Activated T-cell treated with anti-CD3 and anti-CD28 coated beads, Interleukin-2, amount 50 U/mL, for 72 hours (primary cell): ENCODE measurements around the gene TIMM23B. TPM values are rescaled to one million over a fixed set of nuclear protein-coding genes. Genes with fewer than 3 reads are reported as not detected.
"Not testable (repeated sequence)": the region's sequence is repeated elsewhere in the genome, so short reads cannot be mapped to it uniquely, and the experiment has no call there.

ENCODE experiments used
- ATAC-seq, 2 donors: fragments of 150-1000 bp; cut with Tn5 transposase; replicated peaks in 1 of 2; 2 replicates each; pipeline ENCODE4 v1.10.0; 2021; ENCODE audit warnings: moderate library complexity in 2 of 2, mild to moderate bottlenecking in 1 of 2
- DNase-seq, 2 donors: peaks; one replicate each; pipeline ENCODE4 v3.0.0; 2021 to 2022; ENCODE audit warnings: mixed read lengths in 1 of 2
- H3K27ac Mint-ChIP-seq: one replicate; pipeline ENCODE4 v1.8.0; 2022; ENCODE audit warnings: mild to moderate bottlenecking, moderate library complexity, mixed read lengths
- H3K27me3 Mint-ChIP-seq: one replicate; pipeline ENCODE4 v1.8.0; 2022; ENCODE audit warnings: low read depth, mixed read lengths
- H3K36me3 Mint-ChIP-seq, 2 donors: one replicate each; pipeline ENCODE4 v1.8.0; 2022; ENCODE audit warnings: mixed read lengths in 2 of 2, mild to moderate bottlenecking in 1 of 2; ENCODE audit not compliant: insufficient read depth in 2 of 2
- H3K4me1 Mint-ChIP-seq: one replicate; pipeline ENCODE4 v1.8.0; 2022; ENCODE audit warnings: low read depth, mixed read lengths
- H3K4me3 Mint-ChIP-seq, 2 donors: one replicate each; pipeline ENCODE4 v1.8.0; 2022; ENCODE audit warnings: mild to moderate bottlenecking in 2 of 2, mixed read lengths in 2 of 2, moderate library complexity in 2 of 2
- H3K9me3 Mint-ChIP-seq, 2 donors: one replicate each; pipeline ENCODE4 v1.8.0; 2022; ENCODE audit warnings: mixed read lengths in 2 of 2
- total RNA-seq, 2 donors: library from RNA; stranded (reverse); gene quantifications; one replicate each; pipeline ENCODE4 v1.2.3, GENCODE V29; 2022

TIMM23B gene
- 10 to 100 TPM; 18.3 to 23.3 TPM for total RNA-seq

DNA sequence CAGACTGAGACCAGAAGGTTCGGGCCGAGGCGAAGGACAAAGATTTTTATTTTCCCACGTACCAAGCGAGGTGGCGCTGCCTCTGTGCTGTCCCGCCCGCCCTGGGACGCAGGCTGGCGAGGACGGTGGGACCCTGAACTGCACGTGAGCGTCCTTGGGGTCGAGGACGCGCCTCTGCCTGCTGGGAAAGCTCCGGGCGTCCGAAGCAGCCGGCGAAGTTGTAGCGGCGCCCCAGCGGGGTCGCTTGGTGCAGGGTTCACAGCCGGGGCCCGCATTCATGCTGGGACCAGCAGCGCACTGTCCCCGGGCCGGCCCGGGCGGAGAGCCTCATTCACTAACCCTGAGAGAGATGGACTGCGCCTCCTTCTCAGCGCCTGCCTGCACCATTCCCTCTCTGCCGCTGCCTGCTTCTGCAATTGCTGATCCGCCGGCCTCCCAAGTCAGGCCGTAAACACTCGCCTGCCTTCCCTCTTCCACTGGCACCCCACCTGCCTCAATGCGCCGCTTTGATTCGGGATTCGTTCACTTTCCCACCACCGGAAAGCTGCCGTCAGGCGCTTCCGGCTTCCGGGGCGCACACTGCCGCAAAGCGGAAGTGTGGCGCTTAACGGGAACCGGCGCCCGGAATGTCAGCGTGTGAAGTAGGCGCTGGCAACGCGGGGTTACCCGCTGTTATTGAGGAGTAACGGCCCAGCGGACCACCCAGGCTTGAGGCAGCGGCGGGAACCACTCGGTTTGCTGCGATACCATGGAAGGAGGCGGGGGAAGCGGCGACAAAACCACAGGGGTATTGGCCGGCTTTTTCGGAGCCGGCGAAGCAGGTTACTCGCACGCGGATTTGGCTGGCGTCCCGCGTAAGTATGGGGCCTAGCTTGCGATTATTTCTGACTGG is at the start of gene TIMM23B, which contains the start of gene PARG:
TIMM23B (plus strand) TSS at position 607 of the 892 bp plus-strand sequence; CDS start at position 749, 142 bp downstream.
PARG (minus strand) TSS at position 581 of the 892 bp plus-strand sequence; CDS start at position 279, 302 bp downstream.
- Mint-ChIP-seq H3K4me3 (peak within 1 kb of the TSS; percentile 99), H3K4me1 (peaks cover 24% of the 10 kb centered on the region), H3K36me3 (peaks cover 8 to 13% of the 10 kb centered on the region in 2 donors), H3K27ac (peak within 1 kb of the TSS; percentile 96)
- not testable (repeated sequence) for H3K9me3 Mint-ChIP-seq, H3K27me3 Mint-ChIP-seq
- ATAC-seq (peak; percentile 91 to 93), DNase-seq (peak; percentile 83)

DNA sequence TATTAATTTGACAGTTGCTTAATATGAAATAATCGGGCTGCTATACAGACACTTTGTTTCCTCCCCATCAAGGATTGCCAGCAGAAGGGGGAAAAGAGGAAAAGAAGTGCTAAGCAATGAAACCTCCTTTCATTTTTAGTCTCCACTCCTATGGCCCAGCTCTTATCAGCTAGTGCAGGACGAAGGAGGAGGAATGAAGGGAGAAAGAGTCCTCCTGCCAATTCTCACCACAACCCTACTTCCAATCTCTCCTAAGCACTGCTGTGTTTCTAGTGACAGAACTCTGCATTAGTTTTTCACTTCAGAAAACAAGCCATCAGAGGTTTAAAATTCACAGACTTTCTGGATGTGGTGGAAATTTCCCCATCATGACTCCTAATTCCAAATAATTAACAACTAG is 41.9 kb upstream of the TIMM23B start:
- not testable (repeated sequence) for ATAC-seq, H3K27ac Mint-ChIP-seq, H3K27me3 Mint-ChIP-seq, H3K4me1 Mint-ChIP-seq, H3K9me3 Mint-ChIP-seq, DNase-seq, H3K4me3 Mint-ChIP-seq, H3K36me3 Mint-ChIP-seq

GRCh38 chr10:49900406-49900805 is 41.4 kb upstream of the TIMM23B start:
- DNase-seq, H3K4me3 Mint-ChIP-seq, ATAC-seq, H3K9me3 Mint-ChIP-seq, H3K27ac Mint-ChIP-seq, H3K27me3 Mint-ChIP-seq, H3K4me1 Mint-ChIP-seq, H3K36me3 Mint-ChIP-seq: not testable (repeated sequence)

DNA sequence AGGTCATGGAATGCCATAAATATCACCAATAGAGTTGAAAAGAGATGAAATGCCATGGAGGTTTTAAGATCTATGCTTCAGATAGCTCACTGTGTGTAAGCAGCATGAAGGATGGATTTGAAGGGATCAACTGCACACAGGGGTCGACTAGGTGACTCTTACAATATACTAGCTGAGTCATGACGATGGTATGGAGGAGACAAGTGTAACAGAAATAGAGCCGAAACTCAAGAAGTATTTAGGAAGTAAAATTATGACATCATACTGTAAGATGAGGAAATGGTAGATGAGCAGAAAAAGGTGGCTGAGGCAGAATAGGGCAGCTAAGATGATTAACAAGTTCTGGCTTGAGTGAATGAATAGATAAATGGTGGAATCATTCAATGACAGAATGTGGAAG is 38.0 kb upstream of the TIMM23B start:
- H3K9me3 Mint-ChIP-seq, H3K4me3 Mint-ChIP-seq: not testable (repeated sequence)

DNA sequence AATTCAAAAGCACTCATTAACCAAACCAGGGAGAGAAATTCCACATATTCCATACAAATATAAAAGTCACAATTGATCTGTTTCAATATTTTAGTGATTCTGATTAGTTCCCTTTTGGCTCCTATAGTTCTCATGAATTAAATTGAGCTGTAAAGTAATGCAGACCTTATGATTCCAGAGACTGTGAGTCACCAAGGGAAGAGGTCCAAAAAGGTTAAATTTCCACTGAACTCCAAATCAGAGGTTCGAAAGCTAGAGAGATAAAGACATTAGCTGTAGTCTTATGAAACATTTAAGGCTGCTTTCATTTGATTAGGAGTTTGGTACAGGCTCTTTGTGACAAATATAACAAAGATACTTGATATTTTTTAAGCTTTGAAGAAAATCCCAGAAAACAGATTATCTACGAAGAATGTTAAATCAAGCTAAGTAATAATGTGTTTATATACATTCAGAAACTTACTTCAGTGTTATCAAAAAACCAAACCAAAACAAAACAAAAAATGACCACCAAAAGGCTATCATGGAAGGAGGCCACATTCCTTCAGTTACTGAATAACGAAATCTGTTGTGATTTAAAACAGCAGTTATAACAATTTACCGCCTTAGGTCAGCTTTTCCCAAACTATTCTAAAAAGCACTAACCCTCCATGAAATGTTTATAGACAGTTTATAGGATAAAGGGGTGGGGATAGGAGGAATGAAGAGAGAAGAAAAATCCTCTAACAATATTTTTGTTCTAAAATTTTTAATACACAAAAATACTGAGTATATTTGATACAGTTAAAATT is 33.4 kb upstream of the TIMM23B start:
- not testable (repeated sequence) for H3K4me3 Mint-ChIP-seq, ATAC-seq, H3K9me3 Mint-ChIP-seq, H3K27ac Mint-ChIP-seq, H3K36me3 Mint-ChIP-seq, DNase-seq, H3K4me1 Mint-ChIP-seq, H3K27me3 Mint-ChIP-seq

More for the DNA sequence above, 38.0 kb upstream of the TIMM23B start:
- not testable (repeated sequence) for DNase-seq, H3K36me3 Mint-ChIP-seq, H3K4me1 Mint-ChIP-seq, H3K27me3 Mint-ChIP-seq, ATAC-seq, H3K27ac Mint-ChIP-seq

DNA sequence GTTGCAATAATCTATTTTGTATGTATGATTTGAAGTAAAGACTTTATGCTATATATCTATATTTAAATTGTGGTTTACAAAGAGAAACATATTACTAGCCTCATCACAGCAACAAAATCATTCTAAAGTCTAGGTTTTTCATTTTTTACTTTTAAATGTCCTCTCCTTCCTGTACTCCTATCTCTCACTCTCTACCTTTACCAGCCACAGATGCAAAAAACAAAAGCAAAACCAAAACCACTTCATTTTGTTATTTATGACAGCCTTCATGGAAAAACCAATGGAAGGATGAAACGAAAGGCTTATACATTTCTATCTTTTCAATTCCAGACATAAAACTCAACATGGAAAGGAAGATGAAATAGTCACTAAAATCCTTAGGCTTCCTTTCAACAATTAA is 31.6 kb upstream of the TIMM23B start:
- DNase-seq, H3K27ac Mint-ChIP-seq, H3K9me3 Mint-ChIP-seq, H3K36me3 Mint-ChIP-seq, H3K4me1 Mint-ChIP-seq, ATAC-seq, H3K4me3 Mint-ChIP-seq, H3K27me3 Mint-ChIP-seq: not testable (repeated sequence)

DNA sequence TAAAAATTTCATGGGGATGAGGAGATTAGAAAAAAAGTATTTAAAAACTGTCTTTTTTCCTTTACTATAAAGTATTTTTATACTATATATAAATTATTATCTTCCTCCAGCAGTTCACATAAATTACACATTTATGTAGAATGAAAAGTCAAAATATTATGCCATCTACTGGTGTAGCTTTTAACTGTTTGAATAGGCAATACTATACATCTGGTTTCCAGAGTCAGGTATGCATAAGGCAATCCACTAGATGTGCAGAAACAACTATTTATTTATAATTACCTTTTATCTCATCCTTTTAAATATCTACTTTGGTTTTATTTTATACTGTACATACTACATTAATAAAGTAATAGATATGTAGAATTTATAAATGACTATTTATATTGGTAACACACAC is 25.4 kb upstream of the TIMM23B start:
- H3K4me3 Mint-ChIP-seq, DNase-seq, H3K36me3 Mint-ChIP-seq, H3K27me3 Mint-ChIP-seq, H3K27ac Mint-ChIP-seq, H3K4me1 Mint-ChIP-seq, H3K9me3 Mint-ChIP-seq, ATAC-seq: not testable (repeated sequence)

GRCh38 chr10:49917927-49918326 is 23.9 kb upstream of the TIMM23B start:
- H3K4me1 Mint-ChIP-seq, ATAC-seq, H3K36me3 Mint-ChIP-seq, H3K27ac Mint-ChIP-seq, DNase-seq, H3K27me3 Mint-ChIP-seq, H3K4me3 Mint-ChIP-seq, H3K9me3 Mint-ChIP-seq: not testable (repeated sequence)

DNA sequence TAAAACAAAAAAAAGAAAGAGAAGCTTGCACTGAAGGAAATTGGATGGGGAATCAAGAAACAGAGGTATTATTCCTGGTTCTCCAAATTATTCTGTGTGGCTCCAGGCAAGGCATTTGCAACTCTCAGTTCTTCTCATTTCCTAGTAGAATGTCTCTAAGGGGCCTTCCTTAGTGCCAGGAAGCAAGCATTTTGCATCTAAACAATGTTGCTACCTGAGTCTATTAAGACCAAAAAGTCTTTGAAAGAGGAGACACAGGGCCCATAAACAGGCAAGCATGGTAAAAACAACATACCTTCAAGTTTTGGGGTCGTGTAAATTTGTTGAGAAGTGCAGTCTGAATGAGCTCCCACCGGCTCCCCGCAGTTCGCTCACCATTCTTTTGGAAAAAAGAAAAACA is 19.8 kb upstream of the TIMM23B start:
- ATAC-seq, H3K9me3 Mint-ChIP-seq, H3K27me3 Mint-ChIP-seq, H3K27ac Mint-ChIP-seq, H3K4me3 Mint-ChIP-seq, DNase-seq, H3K36me3 Mint-ChIP-seq, H3K4me1 Mint-ChIP-seq: not testable (repeated sequence)

- H3K4me1 Mint-ChIP-seq, H3K27ac Mint-ChIP-seq, ATAC-seq, H3K27me3 Mint-ChIP-seq, H3K4me3 Mint-ChIP-seq, H3K36me3 Mint-ChIP-seq, DNase-seq, H3K9me3 Mint-ChIP-seq: not testable (repeated sequence)
These were observed 18.3 kb upstream of the TIMM23B start for GRCh38 chr10:49923572-49923971.

DNA sequence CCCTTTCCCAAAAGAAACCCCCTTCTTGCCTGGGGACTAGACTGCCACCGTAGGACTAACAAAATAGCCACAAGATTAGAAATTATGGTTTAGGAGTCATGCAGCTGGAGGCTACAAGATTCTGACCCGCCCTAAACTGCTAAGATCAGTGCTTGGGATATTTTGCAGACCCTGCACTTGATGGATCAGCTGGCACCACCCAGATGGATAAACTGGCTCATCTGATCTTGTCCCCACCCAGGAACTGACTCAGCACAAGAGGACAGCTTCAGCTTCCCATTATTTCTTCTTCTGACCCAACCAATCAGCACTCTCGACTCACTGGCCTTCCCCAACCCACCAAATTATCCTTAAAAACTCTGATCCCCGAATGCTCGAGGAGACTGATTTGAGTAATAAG is 10.6 kb upstream of the TIMM23B start:
- not testable (repeated sequence) for ATAC-seq, H3K36me3 Mint-ChIP-seq, H3K27me3 Mint-ChIP-seq

DNA sequence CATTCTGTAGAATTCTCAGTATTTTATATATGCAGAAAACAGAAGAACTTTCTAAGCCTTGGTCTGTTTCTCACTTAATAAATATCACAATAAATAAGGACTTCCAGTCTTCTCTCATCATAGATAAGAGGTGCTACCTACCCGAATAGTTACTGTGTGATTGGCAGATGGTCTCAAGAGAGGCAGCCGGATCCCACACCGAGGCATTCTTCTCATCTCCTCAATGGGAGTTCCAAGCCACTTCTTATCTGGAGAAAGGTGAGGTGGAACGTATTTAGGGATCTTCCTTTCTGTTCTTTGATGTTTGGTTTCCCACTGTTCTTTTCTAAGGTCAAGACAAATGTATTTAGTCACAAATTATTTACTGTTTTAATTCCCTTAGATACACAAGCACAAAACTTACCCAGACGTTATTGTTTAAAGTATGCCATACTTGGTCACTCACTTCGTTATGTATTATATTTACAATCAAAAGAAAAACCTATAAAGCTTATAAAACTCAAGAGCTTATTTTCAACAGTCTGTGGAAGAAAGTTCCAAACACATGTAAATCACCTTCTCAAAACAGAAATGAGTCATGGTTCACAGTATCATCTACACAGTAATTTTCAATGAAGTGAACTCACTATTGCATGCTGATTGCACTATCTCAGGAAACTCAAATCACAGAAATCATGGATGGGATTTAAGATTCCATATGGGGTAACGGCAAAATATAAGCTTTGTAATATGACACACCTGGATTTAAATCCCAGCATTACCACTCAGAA is 9.7 kb upstream of the TIMM23B start:
- Mint-ChIP-seq H3K27ac (peak overlapping the region; percentile 82), H3K4me1 (peaks cover 11% of the 10 kb centered on the region)
- not testable (repeated sequence) for H3K9me3 Mint-ChIP-seq, H3K27me3 Mint-ChIP-seq, H3K4me3 Mint-ChIP-seq, DNase-seq, H3K36me3 Mint-ChIP-seq
- peak; percentile 80 to 86 for ATAC-seq

More for the DNA sequence above, 10.6 kb upstream of the TIMM23B start:
- H3K9me3 Mint-ChIP-seq, DNase-seq, H3K4me3 Mint-ChIP-seq, H3K4me1 Mint-ChIP-seq, H3K27ac Mint-ChIP-seq: not testable (repeated sequence)

DNA sequence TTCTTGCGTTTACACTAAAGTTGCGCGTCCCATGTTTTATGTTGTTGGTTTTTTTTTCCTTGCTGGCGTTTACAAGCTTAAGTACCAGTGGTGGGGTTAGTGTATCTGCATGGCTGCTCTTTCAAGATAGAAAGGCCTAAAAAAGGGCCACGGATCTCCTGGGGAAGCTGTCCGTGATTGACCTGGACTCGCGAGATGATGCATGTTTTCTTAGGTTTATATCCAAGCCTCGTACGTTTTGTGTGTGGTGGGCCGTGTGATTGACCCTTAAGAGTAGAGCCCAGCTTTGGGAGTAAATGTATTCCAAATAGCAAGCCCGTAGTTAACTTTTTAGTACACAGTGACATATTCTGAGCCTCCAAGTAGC is 469 bp downstream of the TIMM23B start:
- Mint-ChIP-seq H3K27ac (peak overlapping the region; percentile 96), H3K36me3 (peaks cover 8 to 15% of the 10 kb centered on the region in 2 donors), H3K4me3 (peak overlapping the region; percentile 99), H3K4me1 (peaks cover 23% of the 10 kb centered on the region)
- not testable (repeated sequence) for H3K27me3 Mint-ChIP-seq, H3K9me3 Mint-ChIP-seq, DNase-seq
- peak; percentile 16 to 18 for ATAC-seq
